DMS53 treated with DMSO at 0.1 percent for 48 hours (cell line): ENCODE data around the gene OR52D1.

Experiments used
- DNase-seq: peaks from one replicate; lab custom pipeline; 2025; ENCODE audit not compliant: unreplicated experiment; lab: John Stamatoyannopoulos, UW

OR52D1 gene

GRCh38 chr11:5488385-5488784, at the start of gene OR52D1:
OR52D1 (plus strand) TSS chr11:5488685; CDS start chr11:5488707, 22 bp downstream.
- no peak for DNase-seq

GRCh38 chr11:5441414-5441813, 47.1 kb upstream of the OR52D1 start, which contains the start of gene OR51I1:
OR51I1 (minus strand) TSS chr11:5441514; CDS start chr11:5441514, 0 bp downstream.
- no peak for DNase-seq

- no peak for DNase-seq
Measured at GRCh38 chr11:5443835-5444393, 44.6 kb upstream of the OR52D1 start.

- DNase-seq: no peak
Measured at GRCh38 chr11:5449023-5449422, 39.5 kb upstream of the OR52D1 start, which contains the start of gene OR51I2. OR51I2 (plus strand) TSS chr11:5449323; CDS start chr11:5453489, 4,166 bp downstream.

- DNase-seq: no peak
Measured at GRCh38 chr11:5449432-5449831, 39.1 kb upstream of the OR52D1 start.

- no peak for DNase-seq
Measured at GRCh38 chr11:5460983-5461621, 27.4 kb upstream of the OR52D1 start.

- no peak for DNase-seq
Measured at GRCh38 chr11:5467527-5467926, 21.0 kb upstream of the OR52D1 start.

GRCh38 chr11:5473921-5474320, 14.6 kb upstream of the OR52D1 start:
- no peak for DNase-seq

GRCh38 chr11:5476186-5476819, 12.2 kb upstream of the OR52D1 start:
- DNase-seq: peak; percentile 50

GRCh38 chr11:5486003-5486402, 2.5 kb upstream of the OR52D1 start:
- DNase-seq: no peak

- DNase-seq: no peak
Measured at GRCh38 chr11:5486421-5486820, 2.1 kb upstream of the OR52D1 start.

GRCh38 chr11:5488798-5489399, 414 bp downstream of the OR52D1 start:
- no peak for DNase-seq

GRCh38 chr11:5489576-5490357, 1.3 kb downstream of the OR52D1 start:
- DNase-seq: no peak

GRCh38 chr11:5499671-5500070, 11.2 kb downstream of the OR52D1 start:
- no peak for DNase-seq

- no peak for DNase-seq
Measured at GRCh38 chr11:5500393-5500801, 11.9 kb downstream of the OR52D1 start.

GRCh38 chr11:5504403-5504921, 16.0 kb downstream of the OR52D1 start:
- no peak for DNase-seq

- no peak for DNase-seq
Measured at GRCh38 chr11:5505363-5506048, 17.0 kb downstream of the OR52D1 start.

- DNase-seq: no peak
Measured at GRCh38 chr11:5507177-5507932, 18.9 kb downstream of the OR52D1 start.

- no peak for DNase-seq
Measured at GRCh38 chr11:5507933-5508305, 19.4 kb downstream of the OR52D1 start.

- no peak for DNase-seq
Measured at GRCh38 chr11:5508605-5509004, 20.1 kb downstream of the OR52D1 start.
